ENCODE measurements around the gene HAT1. TPM values are rescaled to one million over a fixed set of nuclear protein-coding genes. Genes with fewer than 3 reads are reported as not detected.

HAT1 gene
- total RNA-seq, 1 experiment from 2014 or later: 74.3 TPM

- TF ChIP-seq CTCF (IDR thresholded peaks at IDR 0.05; ENCODE audit: insufficient read depth in 1 of 2, low read depth in 1 of 2, low read length in 1 of 2, severe bottlenecking in 1 of 2, unreplicated experiment in 1 of 2): no peak
- H3K4me1 ChIP-seq: no peaks in the 10 kb centered on the region
- no peaks in the 10 kb centered on the region for H3K36me3 ChIP-seq (ENCODE audit: control insufficient read depth, insufficient read depth, low read length)
- BruUV-seq (replicated peaks): no TSS peak
- H3K9me3 Mint-ChIP-seq (ENCODE audit: unreplicated experiment): no peaks in the 10 kb centered on the region
- no peaks in the 10 kb centered on the region for H3K27me3 ChIP-seq (replicated peaks; ENCODE audit: control insufficient read depth, insufficient read depth, low read length)
- H3K4me3 ChIP-seq (ENCODE audit: low read depth, low read length): no peak overlapping the region
- H3K36me3 Mint-ChIP-seq (ENCODE audit: insufficient read depth, unreplicated experiment): no peaks in the 10 kb centered on the region
- H3K27me3 Mint-ChIP-seq (ENCODE audit: insufficient read depth, unreplicated experiment): no peaks in the 10 kb centered on the region
- no peaks in the 10 kb centered on the region for H3K9me3 ChIP-seq
- POLR2A ChIA-PET: no interaction called here
- intact Hi-C loops (cut with micrococcal nuclease; ENCODE audit: unreplicated experiment): no loop called here
- CTCF ChIA-PET: no interaction called here
- DNase-seq: no peak
- H3K27ac Mint-ChIP-seq (ENCODE audit: unreplicated experiment): no peak overlapping the region
- H3K4me3 Mint-ChIP-seq (ENCODE audit: unreplicated experiment): no peak overlapping the region
- peaks cover 6% of the 10 kb centered on the region for H3K4me1 Mint-ChIP-seq (ENCODE audit: low read depth, unreplicated experiment)
Observed at GRCh38 chr2:172031536-172031935, 109.3 kb downstream of the HAT1 start.

Other genes starting within 250 kb of the HAT1 start
- 62.9 and 69.6 TPM in 2 replicates for gene DYNC1I2, start 235.0 kb upstream of the HAT1 start, total RNA-seq (2022)
- 5.0 and 5.3 TPM in 2 replicates for gene SLC25A12, start 28.2 kb upstream of the HAT1 start, total RNA-seq (2022)
- 8.5 and 10.4 TPM in 2 replicates for gene METAP1D, start 77.5 kb downstream of the HAT1 start, total RNA-seq (2022)
- 1.2 TPM in 2 replicates for gene DLX1, start 163.0 kb downstream of the HAT1 start, total RNA-seq (2022)
- gene DLX2, start 180.4 kb downstream of the HAT1 start, total RNA-seq (2022): 0.79 and 0.82 TPM in 2 replicates

Measured in Caco-2 (cell line).